Tibial nerve (tissue), 4 donors: Measurements from ENCODE around the gene PSMD8.

Source experiments
- EP300 ChIP-seq, 2 donors: sonication (generic); formaldehyde crosslinking; IDR thresholded peaks; one replicate each; pipeline ENCODE4 v1.6.1; 2017; ENCODE audit warnings: antibody characterized with exemption in 2 of 2, mild to moderate bottlenecking in 1 of 2
- TF ChIP-seq, protein P1 (sequence below), 5 experiments: fragments of 200-600 bp in 3 of 5; fragments of 450-650 bp in 2 of 5; sonication (generic) in 3 of 5; IDR thresholded peaks; one replicate each; pipeline ENCODE4 v1.5.1; 2016 to 2019; ENCODE audit warnings: antibody characterized with exemption in 5 of 5, mild to moderate bottlenecking in 3 of 5, moderate library complexity in 2 of 5

DNA sequence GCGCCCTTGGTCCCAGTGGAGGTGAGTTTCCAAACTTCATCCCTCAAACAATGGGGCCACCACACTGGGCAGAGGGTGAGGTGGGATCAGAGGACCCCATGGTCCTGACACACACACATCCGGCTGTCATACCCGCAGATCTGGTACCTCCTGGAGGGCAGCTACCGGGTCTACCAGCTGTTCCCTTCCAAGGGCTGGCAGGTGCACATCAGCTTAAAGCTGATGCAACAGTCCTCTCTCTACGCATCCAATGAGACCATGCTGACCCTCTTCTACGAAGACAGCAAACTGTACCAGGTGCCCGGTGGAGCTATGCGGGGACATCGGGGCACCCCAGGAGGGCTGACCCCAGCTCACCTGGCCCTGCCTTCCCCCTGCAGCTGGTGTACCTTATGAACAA, 14.0 kb upstream of the PSMD8 start:
- TF ChIP-seq, protein P1, sequence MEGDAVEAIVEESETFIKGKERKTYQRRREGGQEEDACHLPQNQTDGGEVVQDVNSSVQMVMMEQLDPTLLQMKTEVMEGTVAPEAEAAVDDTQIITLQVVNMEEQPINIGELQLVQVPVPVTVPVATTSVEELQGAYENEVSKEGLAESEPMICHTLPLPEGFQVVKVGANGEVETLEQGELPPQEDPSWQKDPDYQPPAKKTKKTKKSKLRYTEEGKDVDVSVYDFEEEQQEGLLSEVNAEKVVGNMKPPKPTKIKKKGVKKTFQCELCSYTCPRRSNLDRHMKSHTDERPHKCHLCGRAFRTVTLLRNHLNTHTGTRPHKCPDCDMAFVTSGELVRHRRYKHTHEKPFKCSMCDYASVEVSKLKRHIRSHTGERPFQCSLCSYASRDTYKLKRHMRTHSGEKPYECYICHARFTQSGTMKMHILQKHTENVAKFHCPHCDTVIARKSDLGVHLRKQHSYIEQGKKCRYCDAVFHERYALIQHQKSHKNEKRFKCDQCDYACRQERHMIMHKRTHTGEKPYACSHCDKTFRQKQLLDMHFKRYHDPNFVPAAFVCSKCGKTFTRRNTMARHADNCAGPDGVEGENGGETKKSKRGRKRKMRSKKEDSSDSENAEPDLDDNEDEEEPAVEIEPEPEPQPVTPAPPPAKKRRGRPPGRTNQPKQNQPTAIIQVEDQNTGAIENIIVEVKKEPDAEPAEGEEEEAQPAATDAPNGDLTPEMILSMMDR (IDR thresholded peaks at IDR 0.05) = no peak
- no peak for TF ChIP-seq EP300 (IDR thresholded peaks at IDR 0.05)
